HG03354 (cell line): Measurements from ENCODE around the gene CADM1.
A peak's percentile ranks its signal among the peaks of the same experiment; 100 is the strongest.

Source experiments
- ATAC-seq: cut with Tn5 transposase; IDR thresholded peaks from one replicate; pipeline ENCODE4 v1.9.1; 2021; ENCODE audit warnings: mild to moderate bottlenecking; ENCODE audit not compliant: unreplicated experiment, poor library complexity, severe bottlenecking

The CADM1 gene

GRCh38 chr11:115238086-115238485 is 266.1 kb downstream of the CADM1 start:
- ATAC-seq: no peak

- no peak for ATAC-seq
These were observed 266.6 kb downstream of the CADM1 start for GRCh38 chr11:115237578-115237977.

- ATAC-seq: no peak
These were observed 269.4 kb downstream of the CADM1 start for GRCh38 chr11:115234794-115235193.

GRCh38 chr11:115226556-115226955 is 277.7 kb downstream of the CADM1 start:
- no peak for ATAC-seq

GRCh38 chr11:115224551-115224950 is 279.7 kb downstream of the CADM1 start:
- no peak for ATAC-seq

GRCh38 chr11:115222863-115223530 is 281.2 kb downstream of the CADM1 start:
- peak; percentile 58 for ATAC-seq

- ATAC-seq: peak; percentile 94
These were observed 281.9 kb downstream of the CADM1 start for GRCh38 chr11:115222218-115222862.

GRCh38 chr11:115221461-115222069 is 282.6 kb downstream of the CADM1 start:
- ATAC-seq: peak; percentile 23

- no peak for ATAC-seq
These were observed 283.3 kb downstream of the CADM1 start for GRCh38 chr11:115220911-115221310.

GRCh38 chr11:115220423-115220822 is 283.8 kb downstream of the CADM1 start:
- ATAC-seq: no peak

- no peak for ATAC-seq
These were observed 284.8 kb downstream of the CADM1 start for GRCh38 chr11:115219376-115219775.

GRCh38 chr11:115217726-115218311 is 286.4 kb downstream of the CADM1 start:
- no peak for ATAC-seq

GRCh38 chr11:115215694-115216617 is 288.3 kb downstream of the CADM1 start:
- ATAC-seq: no peak

- no peak for ATAC-seq
These were observed 289.5 kb downstream of the CADM1 start for GRCh38 chr11:115214644-115215234.

GRCh38 chr11:115213007-115213406 is 291.2 kb downstream of the CADM1 start:
- no peak for ATAC-seq

GRCh38 chr11:115208808-115209259 is 295.4 kb downstream of the CADM1 start:
- ATAC-seq: no peak

- ATAC-seq: no peak
These were observed 296.3 kb downstream of the CADM1 start for GRCh38 chr11:115207916-115208315.

- ATAC-seq: no peak
These were observed 297.0 kb downstream of the CADM1 start for GRCh38 chr11:115207166-115207591.

- no peak for ATAC-seq
These were observed 297.7 kb downstream of the CADM1 start for GRCh38 chr11:115206365-115207022.
